Pancreas (tissue), 10 donors: ENCODE measurements around the gene CDH13. TPM values are rescaled to one million over a fixed set of nuclear protein-coding genes. Genes with fewer than 3 reads are reported as not detected.

ENCODE experiments used
- ATAC-seq, 4 donors: fragments of 200-7000 bp; cut with Tn5 transposase; one replicate each; pipeline versions ENCODE4 v1.8.0 to v1.9.1; 2020; ENCODE audit warnings: mild to moderate bottlenecking in 4 of 4, moderate library complexity in 4 of 4
- DNase-seq, 6 donors: peaks; one replicate each; pipeline ENCODE4 v3.0.0-alpha.2; 2020
- FAIRE-seq: peaks from 2 replicates; lab custom pipeline; 2012; peaks lifted over from hg19 to GRCh38; lab: Jason Lieb, UNC
- H3K27ac ChIP-seq, 4 donors: fragments of 200-600 bp; sonication (generic); 1 replicate in 3 of 4; 2 replicates in 1 of 4; pipeline versions ENCODE4 v1.5.0 to v1.8.0; 2020
- H3K27me3 ChIP-seq, 4 donors: fragments of 200-600 bp; one replicate each; pipeline ENCODE4 v1.8.0; 2021
- H3K36me3 ChIP-seq, 3 donors: fragments of 200-600 bp; sonication (generic) in 1 of 3; one replicate each; pipeline versions ENCODE4 v1.5.0 to v1.8.0; 2020 to 2021
- H3K4me1 ChIP-seq, 3 donors: fragments of 200-600 bp; one replicate each; pipeline ENCODE4 v1.8.0; 2021
- H3K4me3 ChIP-seq, 4 donors: fragments of 200-600 bp; sonication (generic) in 2 of 4; one replicate each; pipeline versions ENCODE4 v1.5.0 to v1.8.0; 2020 to 2021
- H3K9me3 ChIP-seq, 4 donors: fragments of 200-600 bp; one replicate each; pipeline ENCODE4 v1.8.0; 2021
- CTCF ChIP-seq, 4 donors: fragments of 200-600 bp; sonication (generic) in 3 of 4; IDR thresholded peaks; one replicate each; pipeline versions ENCODE4 v1.5.0 to v1.8.0; 2021; ENCODE audit warnings: antibody characterized with exemption in 4 of 4
- WGBS, 2 donors: extraction: QIAGEN DNeasy Blood & Tissue Kit; methylation state at CpG; one replicate each; pipeline ENCODE4 v1.1.7; 2013; 5-methylcytosine and 5-hydroxymethylcytosine counted together
- intact Hi-C, 3 donors: fragments of 100-400 bp; cut with DNase I; formaldehyde crosslinking; loops; one replicate each; pipeline versions ENCODE4 v1.11.1 to v1.14.2; 2022
- polyA plus RNA-seq, 2 donors: library from polyadenylated mRNA; stranded (reverse); fragments of 200-250 nt; gene quantifications; one replicate each; pipeline ENCODE4 v1.2.3, GENCODE V29; 2013
- total RNA-seq, 6 donors: library from RNA; stranded (reverse); fragmentation: NEBNext Ultra II Directional in 4 of 6; extraction: Animal tissue kit (Norgen Biotek cat#: 25700) in 4 of 6; gene quantifications; one replicate each; pipeline versions ENCODE4 v1.2.1 to v1.2.4, GENCODE V29; 2021 to 2023
- donor health status: healthy with polysubstance abuse.
- donor health status: DM: no; HTN: no; CAD: no; lungs with moderate emphysema.
- donor health status: DM: no; HTN: no; CAD: no.
- donor health status: control.
- donor health status: control.
- donor health status: Bipolar disorder and iron deficiency.
- donor health status: DM: yes; HTN: yes; CAD: no.
- donor health status: DM: no; HTN: no; CAD: no.
- donor health status: DM: no; HTN: no; CAD: no.
- donor health status: DM: yes; HTN: yes; CAD: no.

CDH13 gene
- total and polyA plus RNA-seq, 8 donors = 0.12 to 1.0 (median 0.37) TPM

- Histone ChIP-seq H3K9me3 (no peaks in the 10 kb centered on the region), H3K27ac (no peak overlapping the region), H3K4me3 (no peak overlapping the region), H3K4me1 (no peaks in the 10 kb centered on the region), H3K27me3 (peaks cover 0 to 10% (median 0%) of the 10 kb centered on the region in 4 donors), H3K36me3 (no peaks in the 10 kb centered on the region)
- no peak for DNase-seq
- 66 to 71% methylated on average over 15 of the region's 15 CpGs for WGBS, 2 donors
- no peak for FAIRE-seq
- ATAC-seq = no peak
- no peak for TF ChIP-seq CTCF (IDR thresholded peaks at IDR 0.05)
- intact Hi-C loops = no loop called here
These were observed 7.3 kb downstream of the CDH13 start for GRCh38 chr16:82633964-82634600.

- FAIRE-seq (no peak), ATAC-seq (no peak), DNase-seq (no peak)
- no peaks in the 10 kb centered on the region for H3K27me3 ChIP-seq
- no peaks in the 10 kb centered on the region for H3K36me3 ChIP-seq
- TF ChIP-seq CTCF (IDR thresholded peaks at IDR 0.05) = no peak
- H3K4me1 ChIP-seq = no peaks in the 10 kb centered on the region
- no peaks in the 10 kb centered on the region for H3K9me3 ChIP-seq
- no peak overlapping the region for H3K27ac ChIP-seq
- intact Hi-C loops = no loop called here
- H3K4me3 ChIP-seq = no peak overlapping the region
- 44 to 56% methylated on average over 2 of the region's 2 CpGs for WGBS, 2 donors
These were observed 8.3 kb downstream of the CDH13 start for GRCh38 chr16:82634955-82635610.

- 40 to 45% methylated on average over 3 of the region's 3 CpGs for WGBS, 2 donors
- FAIRE-seq = no peak
- Histone ChIP-seq H3K27me3 (no peaks in the 10 kb centered on the region), H3K27ac (no peak overlapping the region), H3K4me1 (no peaks in the 10 kb centered on the region), H3K36me3 (no peaks in the 10 kb centered on the region), H3K4me3 (no peak overlapping the region), H3K9me3 (no peaks in the 10 kb centered on the region)
- no peak for DNase-seq
- intact Hi-C loops = no loop called here
- TF ChIP-seq CTCF (IDR thresholded peaks at IDR 0.05) = no peak
- no peak for ATAC-seq
These were observed 9.7 kb downstream of the CDH13 start for GRCh38 chr16:82636485-82636884.

- no peak for TF ChIP-seq CTCF (IDR thresholded peaks at IDR 0.05)
- Histone ChIP-seq H3K4me1 (no peaks in the 10 kb centered on the region), H3K36me3 (no peaks in the 10 kb centered on the region), H3K4me3 (no peak overlapping the region), H3K9me3 (no peaks in the 10 kb centered on the region), H3K27me3 (no peaks in the 10 kb centered on the region), H3K27ac (no peak overlapping the region)
- intact Hi-C loops = no loop called here
- FAIRE-seq = no peak
- 42 to 50% methylated on average over 3 of the region's 3 CpGs for WGBS, 2 donors
- no peak for DNase-seq
- no peak for ATAC-seq
These were observed 10.2 kb downstream of the CDH13 start for GRCh38 chr16:82636958-82637357.
